K562 (cell line): ENCODE results near the gene FUT6. TPM values are rescaled to one million over a fixed set of nuclear protein-coding genes. Genes with fewer than 3 reads are reported as not detected.

Experiments used
- CBFA2T3 ChIP-seq: fragments of 450-650 bp; IDR thresholded peaks from 2 replicates; pipeline ENCODE4 v1.6.1; 2017
- CBX8 ChIP-seq: fragments of 200-600 bp; sonication (generic); IDR thresholded peaks from 2 replicates; pipeline ENCODE4 v1.6.1; 2012; ENCODE audit warnings: borderline replicate concordance, mixed run types, low read depth, mild to moderate bottlenecking, moderate library complexity, mixed read lengths, low read length, control low read depth, inconsistent platforms; ENCODE audit not compliant: poor library complexity, severe bottlenecking; ENCODE audit errors: extremely low read depth
- CCNT2 ChIP-seq: IDR thresholded peaks from 2 replicates; pipeline ENCODE4 v1.6.1; 2011; ENCODE audit warnings: borderline replicate concordance, low read depth, mild to moderate bottlenecking, moderate library complexity, mixed read lengths, low read length; ENCODE audit not compliant: insufficient read length; ENCODE audit errors: extremely low read depth
- CREBBP ChIP-seq: IDR thresholded peaks from one replicate; pipeline ENCODE4 v1.6.1; 2012; ENCODE audit warnings: low read depth, mild to moderate bottlenecking, control low read depth, inconsistent platforms, low read length
- CTBP1 ChIP-seq: fragments of 450-650 bp; IDR thresholded peaks from 2 replicates; pipeline ENCODE4 v1.6.1; 2016; ENCODE audit warnings: borderline replicate concordance
- E2F4 ChIP-seq: sonication (generic); formaldehyde crosslinking; IDR thresholded peaks from 2 replicates; pipeline ENCODE4 v1.8.0; 2022; ENCODE audit warnings: mild to moderate bottlenecking, low read depth, missing genetic modification reagents
- PHF8 ChIP-seq: fragments of 200-600 bp; sonication (generic); IDR thresholded peaks from 2 replicates; pipeline ENCODE4 v1.6.1; 2012; ENCODE audit warnings: mixed run types, mild to moderate bottlenecking, inconsistent platforms, low read length, moderate library complexity, borderline replicate concordance
- POLR2A ChIP-seq: fragments of 450-650 bp; conservative IDR thresholded peaks from 2 replicates; pipeline ENCODE4 v1.6.1; 2016
- TOE1 ChIP-seq, 2 experiments: fragments of 450-650 bp in 1 of 2; sonication (generic) in 1 of 2; formaldehyde crosslinking in 1 of 2; IDR thresholded peaks; 2 replicates each; pipeline versions ENCODE4 v1.7.1 to v1.8.0; 2016 to 2022; ENCODE audit warnings: borderline replicate concordance in 2 of 2, mild to moderate bottlenecking in 2 of 2, antibody characterized with exemption in 1 of 2, inconsistent platforms in 1 of 2, low read depth in 1 of 2, missing genetic modification reagents in 1 of 2, moderate library complexity in 1 of 2
- TRIM24 ChIP-seq, 2 experiments: fragments of 450-650 bp; IDR thresholded peaks; 2 replicates each; pipeline ENCODE4 v1.6.1; 2016
- ZBTB17 ChIP-seq: fragments of 450-650 bp; formaldehyde crosslinking; IDR thresholded peaks from 2 replicates; pipeline ENCODE4 v1.4.0; 2020; ENCODE audit warnings: mild to moderate bottlenecking
- ZNF311 ChIP-seq: fragments of 250-450 bp; sonication (Bioruptor Pico); IDR thresholded peaks from 2 replicates; pipeline ENCODE4 v1.4.0; 2020; ENCODE audit warnings: mild to moderate bottlenecking, moderate library complexity
- ZNF551 ChIP-seq: fragments of 250-450 bp; sonication (Bioruptor Pico); IDR thresholded peaks from 2 replicates; pipeline ENCODE4 v1.5.0; 2021; ENCODE audit warnings: mild to moderate bottlenecking, moderate library complexity
- ZNF583 ChIP-seq: fragments of 250-450 bp; sonication (Bioruptor Pico); IDR thresholded peaks from 2 replicates; pipeline ENCODE4 v1.4.0; 2020
- ZNF707 ChIP-seq: fragments of 250-450 bp; sonication (Bioruptor Pico); conservative IDR thresholded peaks from 2 replicates; pipeline ENCODE4 v1.8.0; 2022; ENCODE audit warnings: inconsistent platforms, mild to moderate bottlenecking, moderate library complexity
- ZNF830 ChIP-seq: fragments of 250-450 bp; sonication (Bioruptor Pico); IDR thresholded peaks from 2 replicates; pipeline ENCODE4 v1.5.0; 2021; ENCODE audit warnings: mild to moderate bottlenecking
- polyA plus RNA-seq, 8 experiments: library from polyadenylated mRNA; depleted of rRNA in 4 of 8; stranded (reverse) in 5 of 8; unstranded in 3 of 8; fragments of >200 nt; fragmentation: Nextera tagmentation in 2 of 8; fragmentation: Illumina TruSeq in 1 of 8; extraction: Ambion mirVana in 2 of 8; extraction: Trizol in 1 of 8; gene quantifications; 2 replicates each; pipeline versions ENCODE4 v1.2.1 to v1.2.3, GENCODE V29; 2011 to 2014; ENCODE audit warnings: inconsistent platforms in 1 of 8, missing spikeins in 1 of 8
- total RNA-seq, 7 experiments: library from RNA; depleted of rRNA in 6 of 7; stranded (reverse); fragments of >200 nt in 6 of 7; fragmentation: Illumina TruSeq in 2 of 7; extraction: Trizol in 2 of 7; gene quantifications; 2 replicates each; pipeline versions ENCODE4 v1.2.1 to v1.2.3, GENCODE V29; 2011 to 2021; ENCODE audit warnings: low replicate concordance in 1 of 7
- TF ChIP-seq, protein P1 (sequence below): fragments of 450-650 bp; IDR thresholded peaks from 2 replicates; pipeline ENCODE4 v1.6.1; 2016; ENCODE audit warnings: borderline replicate concordance
- TF ChIP-seq, protein P2 (sequence below): sonication (generic); formaldehyde crosslinking; IDR thresholded peaks from 2 replicates; pipeline ENCODE4 v1.8.0; 2022; ENCODE audit warnings: mild to moderate bottlenecking, missing genetic modification reagents
- TF ChIP-seq, protein P3 (sequence below): fragments of 450-650 bp; formaldehyde crosslinking; IDR thresholded peaks from 2 replicates; pipeline ENCODE4 v1.4.0; 2020; ENCODE audit warnings: mild to moderate bottlenecking, moderate library complexity

The FUT6 gene
- total and polyA plus RNA-seq, 9 of the 15 experiments (the other 6 are each of a cell fraction or from before 2014, with no cell fraction given) = 0.04 TPM; not detected in 8

DNA sequence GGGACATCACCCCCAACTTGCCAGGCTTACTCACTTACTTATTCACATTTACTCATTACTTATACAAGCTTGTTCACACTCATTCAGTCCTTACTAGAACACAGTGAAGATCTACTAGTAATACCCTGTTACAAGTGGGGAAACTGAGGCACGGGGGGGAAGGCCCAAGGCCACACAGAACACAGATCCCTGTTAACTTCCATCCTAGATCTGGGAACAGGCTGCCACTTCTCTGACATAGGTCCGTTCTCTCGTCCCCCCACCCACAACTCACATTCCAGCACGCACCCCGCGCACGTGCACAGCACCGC is 36.1 kb downstream of the FUT6 start (continued):
- TF ChIP-seq, protein P1, sequence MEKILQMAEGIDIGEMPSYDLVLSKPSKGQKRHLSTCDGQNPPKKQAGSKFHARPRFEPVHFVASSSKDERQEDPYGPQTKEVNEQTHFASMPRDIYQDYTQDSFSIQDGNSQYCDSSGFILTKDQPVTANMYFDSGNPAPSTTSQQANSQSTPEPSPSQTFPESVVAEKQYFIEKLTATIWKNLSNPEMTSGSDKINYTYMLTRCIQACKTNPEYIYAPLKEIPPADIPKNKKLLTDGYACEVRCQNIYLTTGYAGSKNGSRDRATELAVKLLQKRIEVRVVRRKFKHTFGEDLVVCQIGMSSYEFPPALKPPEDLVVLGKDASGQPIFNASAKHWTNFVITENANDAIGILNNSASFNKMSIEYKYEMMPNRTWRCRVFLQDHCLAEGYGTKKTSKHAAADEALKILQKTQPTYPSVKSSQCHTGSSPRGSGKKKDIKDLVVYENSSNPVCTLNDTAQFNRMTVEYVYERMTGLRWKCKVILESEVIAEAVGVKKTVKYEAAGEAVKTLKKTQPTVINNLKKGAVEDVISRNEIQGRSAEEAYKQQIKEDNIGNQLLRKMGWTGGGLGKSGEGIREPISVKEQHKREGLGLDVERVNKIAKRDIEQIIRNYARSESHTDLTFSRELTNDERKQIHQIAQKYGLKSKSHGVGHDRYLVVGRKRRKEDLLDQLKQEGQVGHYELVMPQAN = no peak
- no peak for TF ChIP-seq TOE1 (IDR thresholded peaks at IDR 0.05; ENCODE audit: borderline replicate concordance)
- peak; percentile 81; the same call in 1 of the 2 replicates for TF ChIP-seq TOE1 (CRISPR knock-in tag; IDR thresholded peaks at IDR 0.05; ENCODE audit: borderline replicate concordance, low read depth)
- no peak for TF ChIP-seq CTBP1
- TF ChIP-seq CREBBP = no peak
- no peak for TF ChIP-seq ZNF311 (CRISPR knock-in tag)
- TF ChIP-seq ZNF583 (CRISPR knock-in tag) = no peak
- TF ChIP-seq PHF8 = no peak
- no peak for TF ChIP-seq POLR2A
- TF ChIP-seq, protein P2, sequence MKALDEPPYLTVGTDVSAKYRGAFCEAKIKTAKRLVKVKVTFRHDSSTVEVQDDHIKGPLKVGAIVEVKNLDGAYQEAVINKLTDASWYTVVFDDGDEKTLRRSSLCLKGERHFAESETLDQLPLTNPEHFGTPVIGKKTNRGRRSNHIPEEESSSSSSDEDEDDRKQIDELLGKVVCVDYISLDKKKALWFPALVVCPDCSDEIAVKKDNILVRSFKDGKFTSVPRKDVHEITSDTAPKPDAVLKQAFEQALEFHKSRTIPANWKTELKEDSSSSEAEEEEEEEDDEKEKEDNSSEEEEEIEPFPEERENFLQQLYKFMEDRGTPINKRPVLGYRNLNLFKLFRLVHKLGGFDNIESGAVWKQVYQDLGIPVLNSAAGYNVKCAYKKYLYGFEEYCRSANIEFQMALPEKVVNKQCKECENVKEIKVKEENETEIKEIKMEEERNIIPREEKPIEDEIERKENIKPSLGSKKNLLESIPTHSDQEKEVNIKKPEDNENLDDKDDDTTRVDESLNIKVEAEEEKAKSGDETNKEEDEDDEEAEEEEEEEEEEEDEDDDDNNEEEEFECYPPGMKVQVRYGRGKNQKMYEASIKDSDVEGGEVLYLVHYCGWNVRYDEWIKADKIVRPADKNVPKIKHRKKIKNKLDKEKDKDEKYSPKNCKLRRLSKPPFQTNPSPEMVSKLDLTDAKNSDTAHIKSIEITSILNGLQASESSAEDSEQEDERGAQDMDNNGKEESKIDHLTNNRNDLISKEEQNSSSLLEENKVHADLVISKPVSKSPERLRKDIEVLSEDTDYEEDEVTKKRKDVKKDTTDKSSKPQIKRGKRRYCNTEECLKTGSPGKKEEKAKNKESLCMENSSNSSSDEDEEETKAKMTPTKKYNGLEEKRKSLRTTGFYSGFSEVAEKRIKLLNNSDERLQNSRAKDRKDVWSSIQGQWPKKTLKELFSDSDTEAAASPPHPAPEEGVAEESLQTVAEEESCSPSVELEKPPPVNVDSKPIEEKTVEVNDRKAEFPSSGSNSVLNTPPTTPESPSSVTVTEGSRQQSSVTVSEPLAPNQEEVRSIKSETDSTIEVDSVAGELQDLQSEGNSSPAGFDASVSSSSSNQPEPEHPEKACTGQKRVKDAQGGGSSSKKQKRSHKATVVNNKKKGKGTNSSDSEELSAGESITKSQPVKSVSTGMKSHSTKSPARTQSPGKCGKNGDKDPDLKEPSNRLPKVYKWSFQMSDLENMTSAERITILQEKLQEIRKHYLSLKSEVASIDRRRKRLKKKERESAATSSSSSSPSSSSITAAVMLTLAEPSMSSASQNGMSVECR (CRISPR knock-in tag) = peak; percentile 83; the same call in 1 of the 2 replicates
- TF ChIP-seq ZNF830 (CRISPR knock-in tag) = no peak
- TF ChIP-seq CCNT2 = no peak
- no peak for TF ChIP-seq ZNF551 (CRISPR knock-in tag)
- TF ChIP-seq CBFA2T3 = no peak
- no peak for TF ChIP-seq ZNF707
- TF ChIP-seq E2F4 = no peak
- TF ChIP-seq TRIM24 (IDR thresholded peaks at IDR 0.05) = no peak
- TF ChIP-seq, protein P3, sequence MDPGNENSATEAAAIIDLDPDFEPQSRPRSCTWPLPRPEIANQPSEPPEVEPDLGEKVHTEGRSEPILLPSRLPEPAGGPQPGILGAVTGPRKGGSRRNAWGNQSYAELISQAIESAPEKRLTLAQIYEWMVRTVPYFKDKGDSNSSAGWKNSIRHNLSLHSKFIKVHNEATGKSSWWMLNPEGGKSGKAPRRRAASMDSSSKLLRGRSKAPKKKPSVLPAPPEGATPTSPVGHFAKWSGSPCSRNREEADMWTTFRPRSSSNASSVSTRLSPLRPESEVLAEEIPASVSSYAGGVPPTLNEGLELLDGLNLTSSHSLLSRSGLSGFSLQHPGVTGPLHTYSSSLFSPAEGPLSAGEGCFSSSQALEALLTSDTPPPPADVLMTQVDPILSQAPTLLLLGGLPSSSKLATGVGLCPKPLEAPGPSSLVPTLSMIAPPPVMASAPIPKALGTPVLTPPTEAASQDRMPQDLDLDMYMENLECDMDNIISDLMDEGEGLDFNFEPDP (CRISPR knock-in tag) = no peak
- no peak for TF ChIP-seq ZBTB17 (CRISPR knock-in tag)
- no peak for TF ChIP-seq CBX8
